ENCODE measurements around the gene SLC26A3.

GRCh38 chr7:107788216-107788615 is 14.8 kb downstream of the SLC26A3 start:
- TF ChIP-seq CTCF (IDR thresholded peaks at IDR 0.05) (no peak), POLR2A (IDR thresholded peaks at IDR 0.05) (no peak)
